ENCODE data around the gene TBC1D1. TPM values are rescaled to one million over a fixed set of nuclear protein-coding genes. Genes with fewer than 3 reads are reported as not detected.
A peak's percentile ranks its signal among the peaks of the same experiment; 100 is the strongest.

The TBC1D1 gene
- total RNA-seq, 1 donor from 2014 or later = 56.5 TPM

DNA sequence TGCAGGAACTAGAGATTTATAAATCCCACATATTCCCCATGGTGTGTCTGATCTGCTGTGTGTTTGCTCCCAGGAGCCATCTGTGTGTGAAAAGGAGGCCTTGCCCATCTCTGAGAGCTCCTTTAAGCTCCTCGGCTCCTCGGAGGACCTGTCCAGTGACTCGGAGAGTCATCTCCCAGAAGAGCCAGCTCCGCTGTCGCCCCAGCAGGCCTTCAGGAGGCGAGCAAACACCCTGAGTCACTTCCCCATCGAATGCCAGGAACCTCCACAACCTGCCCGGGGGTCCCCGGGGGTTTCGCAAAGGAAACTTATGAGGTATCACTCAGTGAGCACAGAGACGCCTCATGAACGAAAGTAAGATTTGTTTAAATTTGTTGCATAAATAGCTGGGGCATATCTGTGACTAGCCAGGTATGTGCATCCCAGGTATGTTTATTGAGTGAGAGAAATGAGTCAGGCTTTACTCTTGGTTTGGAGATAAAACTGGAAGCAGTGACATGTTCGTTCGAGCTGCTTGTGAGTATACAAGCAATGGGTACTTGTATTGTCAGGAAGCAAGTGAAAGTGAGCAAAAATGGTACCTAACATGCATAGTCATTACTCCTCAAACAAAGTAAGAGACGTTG lies 158.8 kb downstream of the TBC1D1 start:
- no peak overlapping the region for H3K27ac ChIP-seq
- no peaks in the 10 kb centered on the region for H3K27me3 ChIP-seq (ENCODE audit: low read depth)
- peaks cover 65% of the 10 kb centered on the region for H3K36me3 ChIP-seq
- no peak overlapping the region for H3K4me3 ChIP-seq
- no peaks in the 10 kb centered on the region for H3K4me1 ChIP-seq
- no peaks in the 10 kb centered on the region for H3K9me3 ChIP-seq
- no peak for DNase-seq
- TF ChIP-seq, protein P1, sequence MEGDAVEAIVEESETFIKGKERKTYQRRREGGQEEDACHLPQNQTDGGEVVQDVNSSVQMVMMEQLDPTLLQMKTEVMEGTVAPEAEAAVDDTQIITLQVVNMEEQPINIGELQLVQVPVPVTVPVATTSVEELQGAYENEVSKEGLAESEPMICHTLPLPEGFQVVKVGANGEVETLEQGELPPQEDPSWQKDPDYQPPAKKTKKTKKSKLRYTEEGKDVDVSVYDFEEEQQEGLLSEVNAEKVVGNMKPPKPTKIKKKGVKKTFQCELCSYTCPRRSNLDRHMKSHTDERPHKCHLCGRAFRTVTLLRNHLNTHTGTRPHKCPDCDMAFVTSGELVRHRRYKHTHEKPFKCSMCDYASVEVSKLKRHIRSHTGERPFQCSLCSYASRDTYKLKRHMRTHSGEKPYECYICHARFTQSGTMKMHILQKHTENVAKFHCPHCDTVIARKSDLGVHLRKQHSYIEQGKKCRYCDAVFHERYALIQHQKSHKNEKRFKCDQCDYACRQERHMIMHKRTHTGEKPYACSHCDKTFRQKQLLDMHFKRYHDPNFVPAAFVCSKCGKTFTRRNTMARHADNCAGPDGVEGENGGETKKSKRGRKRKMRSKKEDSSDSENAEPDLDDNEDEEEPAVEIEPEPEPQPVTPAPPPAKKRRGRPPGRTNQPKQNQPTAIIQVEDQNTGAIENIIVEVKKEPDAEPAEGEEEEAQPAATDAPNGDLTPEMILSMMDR (IDR thresholded peaks at IDR 0.05) = no peak
- no peak for ATAC-seq
- intact Hi-C loops (cut with DNase I) = no loop called here

DNA sequence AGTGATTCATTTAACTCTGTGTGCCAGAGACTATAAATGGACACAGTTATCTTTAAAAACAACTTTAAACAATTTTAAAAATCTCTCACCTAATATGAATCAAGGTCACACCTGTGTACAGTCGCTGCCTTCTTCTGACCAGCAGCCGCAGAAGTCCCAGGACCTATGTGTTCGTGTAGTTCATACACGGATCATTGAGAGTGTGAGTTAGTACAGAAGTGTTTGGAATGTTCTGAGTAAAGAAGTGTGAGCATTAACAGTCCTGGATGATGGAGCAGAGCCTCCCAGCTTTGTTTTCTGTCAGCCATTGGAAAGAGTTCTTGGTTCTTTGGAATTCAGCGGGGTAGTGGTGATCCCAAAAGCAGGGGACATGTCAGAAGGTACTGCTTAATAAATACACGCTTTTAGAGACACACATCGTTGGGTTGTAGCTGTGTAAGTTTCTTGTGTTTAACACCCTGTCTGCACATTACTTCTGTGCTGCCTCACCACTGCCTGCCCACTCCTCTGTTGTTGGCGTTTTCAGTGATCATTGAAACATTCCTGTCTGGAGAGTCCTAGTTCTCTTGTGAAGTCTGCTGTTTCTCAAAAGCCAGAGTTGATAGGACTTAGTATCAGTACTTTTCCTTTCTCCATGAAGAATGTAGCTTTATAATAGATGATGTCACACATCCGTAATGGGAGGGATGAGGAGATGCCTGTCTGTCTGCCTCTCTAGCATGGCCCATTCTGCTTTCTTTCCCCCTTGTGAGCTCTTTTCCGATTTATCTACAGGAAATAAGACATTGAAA lies 159.9 kb downstream of the TBC1D1 start:
- Histone ChIP-seq H3K27me3 (ENCODE audit: low read depth) (no peaks in the 10 kb centered on the region), H3K4me3 (no peak overlapping the region), H3K27ac (peak overlapping the region; percentile 51), H3K36me3 (peaks cover 62% of the 10 kb centered on the region), H3K4me1 (peaks cover under 1% of the 10 kb centered on the region), H3K9me3 (no peaks in the 10 kb centered on the region)
- peak in 1 of 2 donors; percentile 35 for ATAC-seq
- no peak for DNase-seq
- TF ChIP-seq, protein P1 (IDR thresholded peaks at IDR 0.05) = no peak
- intact Hi-C loops (cut with DNase I) = no loop called here

DNA sequence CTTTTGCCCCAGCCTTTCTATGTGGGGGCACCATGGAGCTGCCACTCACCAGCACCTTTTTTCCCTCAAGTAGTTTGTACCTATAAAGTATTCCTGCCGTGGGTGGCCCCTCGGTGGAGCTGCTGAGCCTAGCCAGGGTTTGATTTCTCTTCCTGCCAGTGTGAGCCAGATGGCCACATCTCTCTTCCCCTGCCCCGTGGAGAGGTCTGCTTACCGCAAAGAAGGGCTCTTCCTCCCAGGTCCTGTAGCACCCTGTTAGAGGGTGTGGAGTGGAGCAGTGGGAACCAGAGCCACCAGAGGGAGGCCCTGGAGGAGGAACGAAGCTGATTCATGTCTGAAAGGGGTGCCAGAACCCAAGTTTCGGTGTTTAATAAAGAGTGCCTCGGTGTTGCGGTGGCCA lies 164.7 kb downstream of the TBC1D1 start:
- H3K36me3 ChIP-seq = peaks cover 52% of the 10 kb centered on the region
- peak; percentile 18 to 25 for ATAC-seq
- peaks cover 12% of the 10 kb centered on the region for H3K4me1 ChIP-seq
- TF ChIP-seq, protein P1 (IDR thresholded peaks at IDR 0.05) = no peak
- DNase-seq = no peak
- intact Hi-C loops (cut with DNase I) = no loop called here
- peak overlapping the region; percentile 65 for H3K27ac ChIP-seq
- no peaks in the 10 kb centered on the region for H3K9me3 ChIP-seq
- no peak overlapping the region for H3K4me3 ChIP-seq
- no peaks in the 10 kb centered on the region for H3K27me3 ChIP-seq (ENCODE audit: low read depth)

DNA sequence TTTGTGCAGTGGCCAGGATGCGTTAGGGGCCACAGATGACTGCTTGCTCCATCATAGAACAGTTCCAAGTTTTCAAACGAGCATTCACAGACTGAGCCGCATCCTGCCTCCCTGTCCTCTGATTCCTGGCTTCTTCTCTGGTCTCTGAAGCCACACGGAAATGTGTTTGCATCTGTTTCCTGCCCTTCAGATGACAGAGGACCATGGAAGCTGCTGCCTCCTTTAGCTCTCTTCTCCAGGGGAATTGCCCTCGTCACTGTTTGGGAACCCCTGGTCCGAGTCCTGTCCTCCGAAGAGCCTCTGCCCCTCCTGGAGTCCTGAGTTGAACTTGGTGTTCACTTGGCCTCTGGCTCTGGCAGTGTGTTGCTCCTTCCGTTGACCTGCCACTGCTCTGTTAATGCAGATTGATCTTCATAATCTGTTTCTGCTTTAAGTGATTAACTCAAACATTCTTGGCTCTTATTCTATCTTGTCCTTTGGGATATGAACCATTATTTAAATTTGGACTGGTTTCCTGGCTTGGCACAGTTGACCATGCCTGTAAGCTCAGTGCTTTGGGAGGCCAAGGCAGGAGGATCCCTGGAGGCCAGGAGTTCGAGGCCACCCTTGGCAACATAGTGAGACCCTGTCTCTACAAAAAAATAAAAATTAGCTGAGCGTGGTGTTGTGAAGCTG lies 165.3 kb downstream of the TBC1D1 start:
- Histone ChIP-seq H3K36me3 (peaks cover 53% of the 10 kb centered on the region), H3K4me3 (no peak overlapping the region), H3K9me3 (no peaks in the 10 kb centered on the region), H3K27me3 (ENCODE audit: low read depth) (no peaks in the 10 kb centered on the region), H3K4me1 (peaks cover 12% of the 10 kb centered on the region), H3K27ac (peak overlapping the region; percentile 65)
- ATAC-seq (peak; percentile 14 to 52), DNase-seq (no peak)
- intact Hi-C loops (cut with DNase I) = no loop called here
- TF ChIP-seq, protein P1 (IDR thresholded peaks at IDR 0.05) = no peak

DNA sequence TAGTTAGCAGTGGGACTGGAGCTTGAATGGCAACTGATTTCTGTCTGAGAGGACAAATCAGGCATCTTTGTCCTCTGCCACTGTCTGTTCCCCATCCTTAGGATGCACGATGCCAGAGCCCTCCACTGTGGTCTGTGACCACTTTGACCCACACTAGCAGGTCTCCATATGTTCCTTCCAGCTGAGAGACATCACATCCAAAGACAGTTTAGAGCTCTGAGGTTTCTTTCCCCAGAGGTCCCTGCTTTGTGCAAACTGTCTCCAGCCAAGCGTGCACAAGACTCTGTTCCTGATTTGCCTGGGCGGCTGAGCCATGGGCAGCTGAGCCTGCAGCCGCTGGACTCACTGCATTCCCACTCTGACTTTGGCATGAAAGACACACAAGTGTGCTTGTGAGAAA lies 167.3 kb downstream of the TBC1D1 start:
- Histone ChIP-seq H3K27ac (no peak overlapping the region), H3K36me3 (peaks cover 53% of the 10 kb centered on the region), H3K27me3 (ENCODE audit: low read depth) (no peaks in the 10 kb centered on the region), H3K9me3 (no peaks in the 10 kb centered on the region), H3K4me1 (peaks cover 26% of the 10 kb centered on the region), H3K4me3 (no peak overlapping the region)
- no peak for DNase-seq
- no peak for ATAC-seq
- TF ChIP-seq, protein P1 (IDR thresholded peaks at IDR 0.05) = no peak
- intact Hi-C loops (cut with DNase I) = no loop called here

Data from lower lobe of right lung (tissue), 2 donors.